Stomach (tissue), 4 donors: Measurements from ENCODE around the gene STK24.

Experiments used
- EP300 ChIP-seq: sonication (generic); formaldehyde crosslinking; IDR thresholded peaks from one replicate; pipeline ENCODE4 v1.6.1; 2017; ENCODE audit warnings: antibody characterized with exemption
- TF ChIP-seq, protein P1 (sequence below), 7 experiments: fragments of 450-650 bp in 4 of 7; fragments of 200-600 bp in 3 of 7; sonication (generic) in 3 of 7; IDR thresholded peaks; one replicate each; pipeline ENCODE4 v1.5.1; 2016 to 2019; ENCODE audit warnings: antibody characterized with exemption in 7 of 7, control low read depth in 2 of 7, mild to moderate bottlenecking in 1 of 7

DNA sequence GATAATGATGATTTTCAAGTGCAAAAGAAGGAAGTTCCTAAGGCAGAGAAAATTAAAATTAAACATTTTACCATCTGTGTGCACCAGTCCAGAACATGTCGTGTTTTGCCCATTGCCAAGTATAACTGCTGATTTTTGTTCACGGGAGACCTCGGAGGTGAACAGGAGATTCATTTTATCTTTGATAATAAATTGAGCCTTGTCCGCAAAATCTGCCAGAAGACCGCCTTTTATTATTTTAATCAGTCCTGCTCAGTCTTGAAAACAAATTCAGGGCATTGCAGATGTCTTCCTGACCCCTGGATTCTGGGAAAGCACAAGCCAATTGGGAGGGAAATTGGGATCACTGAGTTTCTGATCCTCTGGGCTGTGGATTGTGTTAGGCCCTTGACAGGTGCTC lies 165.9 kb downstream of the STK24 start:
- TF ChIP-seq, protein P1, sequence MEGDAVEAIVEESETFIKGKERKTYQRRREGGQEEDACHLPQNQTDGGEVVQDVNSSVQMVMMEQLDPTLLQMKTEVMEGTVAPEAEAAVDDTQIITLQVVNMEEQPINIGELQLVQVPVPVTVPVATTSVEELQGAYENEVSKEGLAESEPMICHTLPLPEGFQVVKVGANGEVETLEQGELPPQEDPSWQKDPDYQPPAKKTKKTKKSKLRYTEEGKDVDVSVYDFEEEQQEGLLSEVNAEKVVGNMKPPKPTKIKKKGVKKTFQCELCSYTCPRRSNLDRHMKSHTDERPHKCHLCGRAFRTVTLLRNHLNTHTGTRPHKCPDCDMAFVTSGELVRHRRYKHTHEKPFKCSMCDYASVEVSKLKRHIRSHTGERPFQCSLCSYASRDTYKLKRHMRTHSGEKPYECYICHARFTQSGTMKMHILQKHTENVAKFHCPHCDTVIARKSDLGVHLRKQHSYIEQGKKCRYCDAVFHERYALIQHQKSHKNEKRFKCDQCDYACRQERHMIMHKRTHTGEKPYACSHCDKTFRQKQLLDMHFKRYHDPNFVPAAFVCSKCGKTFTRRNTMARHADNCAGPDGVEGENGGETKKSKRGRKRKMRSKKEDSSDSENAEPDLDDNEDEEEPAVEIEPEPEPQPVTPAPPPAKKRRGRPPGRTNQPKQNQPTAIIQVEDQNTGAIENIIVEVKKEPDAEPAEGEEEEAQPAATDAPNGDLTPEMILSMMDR (IDR thresholded peaks at IDR 0.05), result no peak
- TF ChIP-seq EP300, result no peak
